ENCODE measurements around the gene OR5M8. TPM values are rescaled to one million over a fixed set of nuclear protein-coding genes. Genes with fewer than 3 reads are reported as not detected.

Gene OR5M8
- not detected for total RNA-seq

DNA sequence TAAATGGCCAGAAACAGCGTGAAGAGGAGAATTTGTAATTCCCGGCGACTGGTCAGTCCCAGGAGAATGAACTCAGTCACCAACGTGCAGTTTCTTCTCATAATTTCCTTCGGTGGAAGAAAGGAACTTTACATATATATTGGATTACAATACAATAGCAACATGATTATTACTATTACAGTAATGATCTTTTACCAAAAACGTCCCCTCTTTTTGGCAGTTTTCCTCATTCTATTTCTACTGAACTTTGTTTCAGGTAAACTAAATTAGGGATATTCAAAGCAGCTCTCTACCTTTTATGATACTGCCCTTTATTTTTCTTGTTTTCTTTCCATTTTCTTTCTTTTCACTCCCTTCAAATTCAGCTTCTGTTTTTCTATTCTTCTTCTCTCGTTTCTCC is at the start of gene OR5M8:
OR5M8 (minus strand) TSS at position 101 of the 400 bp plus-strand sequence; CDS start at position 101, 0 bp downstream.
- Mint-ChIP-seq H3K27ac (no peak within 1 kb of the TSS), H3K9me3 (peaks cover 5 to 8% of the 10 kb centered on the region in 2 donors), H3K36me3 (no peaks in the 10 kb centered on the region)
- no peak for DNase-seq (ENCODE audit: low spot score in 2 of 2)
- no peak for ATAC-seq

GRCh38 chr11:56533054-56533740 is 42.0 kb upstream of the OR5M8 start:
- Mint-ChIP-seq H3K27ac (no peak overlapping the region), H3K36me3 (no peaks in the 10 kb centered on the region), H3K9me3 (peaks cover 0 to 4% of the 10 kb centered on the region in 2 donors)
- no peak for ATAC-seq
- no peak for DNase-seq (ENCODE audit: low spot score in 2 of 2)

DNA sequence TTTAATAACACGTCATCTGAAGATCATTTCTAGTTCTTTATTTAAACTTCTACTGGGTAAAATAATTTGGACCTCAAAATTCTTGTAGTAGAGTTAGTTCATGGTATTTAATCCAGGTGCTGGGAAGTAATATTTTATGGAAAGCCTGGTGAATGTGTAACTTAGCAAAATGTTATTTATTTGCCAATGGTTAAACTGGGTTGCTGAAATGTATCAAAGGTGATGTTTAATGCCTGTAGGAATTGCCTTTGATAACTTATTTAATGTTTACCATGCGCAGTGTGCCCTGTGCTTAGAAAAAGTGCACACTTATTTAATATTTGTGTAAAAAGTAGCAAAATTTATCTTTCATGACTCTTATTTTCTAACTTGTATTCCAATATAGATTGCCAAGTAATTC is 40.7 kb upstream of the OR5M8 start:
- Mint-ChIP-seq H3K9me3 (peaks cover 0 to 4% of the 10 kb centered on the region in 2 donors), H3K27ac (no peak overlapping the region), H3K36me3 (no peaks in the 10 kb centered on the region)
- ATAC-seq (no peak), DNase-seq (ENCODE audit: low spot score in 2 of 2) (no peak)

- H3K27ac Mint-ChIP-seq: no peak overlapping the region
- peaks cover 10 to 11% of the 10 kb centered on the region in 2 donors for H3K9me3 Mint-ChIP-seq
- no peak for DNase-seq (ENCODE audit: low spot score in 2 of 2)
- no peak for ATAC-seq
- no peaks in the 10 kb centered on the region for H3K36me3 Mint-ChIP-seq
Measured at GRCh38 chr11:56522008-56522407, 30.8 kb upstream of the OR5M8 start.

GRCh38 chr11:56513280-56513679 is 22.1 kb upstream of the OR5M8 start:
- H3K36me3 Mint-ChIP-seq: no peaks in the 10 kb centered on the region
- H3K27ac Mint-ChIP-seq: no peak overlapping the region

DNA sequence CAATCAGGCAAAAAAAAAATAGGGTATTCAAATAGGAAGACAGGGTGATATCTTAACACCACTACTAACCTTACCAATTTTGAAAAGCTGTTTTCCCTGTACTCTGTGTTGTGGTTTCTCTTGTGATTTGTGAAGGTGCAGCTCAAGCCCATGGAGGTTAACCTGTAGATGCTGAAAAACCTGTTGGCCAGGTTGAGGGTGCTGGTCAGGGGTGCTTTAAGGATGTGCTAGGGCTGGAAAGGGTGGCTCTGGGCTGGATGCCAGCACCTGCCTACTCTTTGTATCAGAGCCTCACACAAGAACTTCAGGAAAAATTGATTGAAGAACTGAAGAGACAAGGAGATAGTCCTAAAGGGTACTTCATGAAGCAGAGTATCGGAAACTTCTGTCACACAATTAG is 18.3 kb upstream of the OR5M8 start:
- Mint-ChIP-seq H3K27ac (no peak overlapping the region), H3K36me3 (no peaks in the 10 kb centered on the region), H3K9me3 (peaks cover 7 to 28% of the 10 kb centered on the region in 2 donors)
- no peak for DNase-seq (ENCODE audit: low spot score in 2 of 2)
- no peak for ATAC-seq

More at GRCh38 chr11:56513280-56513679, 22.1 kb upstream of the OR5M8 start:
- peaks cover 11 to 28% of the 10 kb centered on the region in 2 donors for H3K9me3 Mint-ChIP-seq
- no peak for ATAC-seq
- DNase-seq (ENCODE audit: low spot score in 2 of 2): no peak

GRCh38 chr11:56497010-56497409 is 5.8 kb upstream of the OR5M8 start:
- H3K9me3 Mint-ChIP-seq: peaks cover 14 to 19% of the 10 kb centered on the region in 2 donors
- H3K36me3 Mint-ChIP-seq: no peaks in the 10 kb centered on the region
- ATAC-seq: no peak
- no peak overlapping the region for H3K27ac Mint-ChIP-seq
- no peak for DNase-seq (ENCODE audit: low spot score in 2 of 2)

GRCh38 chr11:56495117-56495516 is 3.9 kb upstream of the OR5M8 start:
- Mint-ChIP-seq H3K9me3 (peaks cover 11 to 12% of the 10 kb centered on the region in 2 donors), H3K27ac (no peak overlapping the region), H3K36me3 (no peaks in the 10 kb centered on the region)
- DNase-seq (ENCODE audit: low spot score in 2 of 2) (no peak), ATAC-seq (no peak)

DNA sequence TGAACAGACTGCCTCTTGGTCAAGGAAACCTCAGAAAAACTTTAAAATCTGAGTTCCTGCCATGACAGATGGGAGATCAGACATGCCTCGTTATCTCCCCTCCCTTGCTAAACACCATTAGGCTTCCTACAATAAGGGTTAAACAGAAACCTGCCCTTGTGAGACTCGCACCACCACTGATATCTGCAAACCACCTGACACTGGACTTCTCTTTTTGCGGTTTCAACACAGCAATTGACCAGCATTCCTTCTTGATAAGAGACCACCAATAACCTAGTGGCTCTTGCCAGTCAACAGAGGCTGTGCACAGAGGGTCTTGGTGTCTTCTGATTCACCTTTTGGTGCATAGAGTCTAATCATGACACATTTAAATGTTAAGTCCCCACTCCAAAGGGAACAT is 4.4 kb downstream of the OR5M8 start:
- no peaks in the 10 kb centered on the region for H3K36me3 Mint-ChIP-seq
- ATAC-seq: no peak

GRCh38 chr11:56474729-56475235 is 16.4 kb downstream of the OR5M8 start:
- no peak for DNase-seq (ENCODE audit: low spot score in 2 of 2)
- peaks cover 0 to 5% of the 10 kb centered on the region in 2 donors for H3K36me3 Mint-ChIP-seq
- ATAC-seq: no peak
- H3K27ac Mint-ChIP-seq: no peak overlapping the region
- peaks cover 13 to 19% of the 10 kb centered on the region in 2 donors for H3K9me3 Mint-ChIP-seq

More for the DNA sequence above, 4.4 kb downstream of the OR5M8 start:
- H3K27ac Mint-ChIP-seq: no peak overlapping the region
- DNase-seq (ENCODE audit: low spot score in 2 of 2): no peak
- H3K9me3 Mint-ChIP-seq: peaks cover 1 to 14% of the 10 kb centered on the region in 2 donors

GRCh38 chr11:56473252-56473651 is 17.9 kb downstream of the OR5M8 start, which contains the start of gene OR5M3:
Gene OR5M3, minus strand, starts transcription at chr11:56473352. Its CDS starts 2,855 bp downstream, at chr11:56470497.
- ATAC-seq: no peak
- no peak within 1 kb of the TSS for H3K27ac Mint-ChIP-seq
- peaks cover 7 to 11% of the 10 kb centered on the region in 2 donors for H3K9me3 Mint-ChIP-seq
- no peak for DNase-seq (ENCODE audit: low spot score in 2 of 2)
- H3K36me3 Mint-ChIP-seq: no peaks in the 10 kb centered on the region

DNA sequence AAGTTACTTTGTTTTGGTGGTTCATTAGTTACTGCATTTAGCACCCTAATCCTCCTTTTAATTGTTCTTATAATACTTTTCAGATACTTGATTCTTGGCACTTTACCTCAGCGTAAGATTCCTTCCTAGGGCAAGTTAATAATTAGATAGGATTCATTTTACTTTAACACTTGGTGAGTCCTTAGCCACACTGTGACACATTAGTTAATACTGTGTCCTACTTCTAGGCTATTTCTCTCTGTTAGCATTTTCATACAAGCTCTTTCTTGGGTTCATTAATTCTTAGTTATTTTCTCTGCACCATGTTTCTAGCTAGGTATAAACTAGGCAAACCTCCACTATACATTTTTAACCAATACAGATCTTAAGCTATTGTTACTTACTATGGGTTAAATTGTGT is 34.1 kb downstream of the OR5M8 start:
- ATAC-seq (no peak), DNase-seq (ENCODE audit: low spot score in 2 of 2) (no peak)
- H3K9me3 Mint-ChIP-seq: peaks cover 4% of the 10 kb centered on the region in 2 donors
- H3K36me3 Mint-ChIP-seq: no peaks in the 10 kb centered on the region
- no peak overlapping the region for H3K27ac Mint-ChIP-seq

- Mint-ChIP-seq H3K27ac (no peak overlapping the region), H3K9me3 (peaks cover 8 to 9% of the 10 kb centered on the region in 2 donors), H3K36me3 (no peaks in the 10 kb centered on the region)
- DNase-seq (ENCODE audit: low spot score in 2 of 2) (no peak), ATAC-seq (no peak)
Measured at GRCh38 chr11:56453521-56453920, 37.6 kb downstream of the OR5M8 start.

Other genes with a start within 250 kb of the OR5M8 start
- gene OR5T3, start 239.1 kb downstream of the OR5M8 start, total RNA-seq: not detected
- gene OR5T1, start 217.2 kb downstream of the OR5M8 start, total RNA-seq: not detected
- not detected for gene OR8H1, start 199.1 kb downstream of the OR5M8 start, total RNA-seq
- gene OR8K3, start 176.2 kb downstream of the OR5M8 start, total RNA-seq: not detected
- gene OR8K1, start 145.3 kb downstream of the OR5M8 start, total RNA-seq: not detected
- not detected for gene OR8J1, start 137.1 kb downstream of the OR5M8 start, total RNA-seq
- gene OR8U1, start 115.7 kb downstream of the OR5M8 start, total RNA-seq: not detected
- gene OR5AL1, start 78.7 kb downstream of the OR5M8 start, total RNA-seq: not detected
- not detected for gene OR5M3, start 18.0 kb downstream of the OR5M8 start, total RNA-seq
- gene OR5M11, start 51.9 kb upstream of the OR5M8 start, total RNA-seq: not detected
- not detected for gene OR5M10, start 86.4 kb upstream of the OR5M8 start, total RNA-seq
- not detected for gene OR5M1, start 123.5 kb upstream of the OR5M8 start, total RNA-seq
- not detected for gene OR5AP2, start 151.1 kb upstream of the OR5M8 start, total RNA-seq
- not detected for gene OR5AR1, start 172.3 kb upstream of the OR5M8 start, total RNA-seq
- not detected for gene OR9G1, start 207.7 kb upstream of the OR5M8 start, total RNA-seq